Retinal pigment epithelial cell (primary cell): ENCODE results near the gene BTAF1.
A peak's percentile ranks its signal among the peaks of the same experiment; 100 is the strongest.

Experiments used
- DNase-seq: peaks from one replicate; pipeline ENCODE4 v3.0.0-alpha.2; 2010; ENCODE audit warnings: low read depth
- H3K4me3 ChIP-seq: 2 replicates; pipeline ENCODE4 v1.5.1; 2011; ENCODE audit warnings: mild to moderate bottlenecking, low read length, control low read depth, moderate library complexity
- CTCF ChIP-seq: conservative IDR thresholded peaks from 2 replicates; pipeline ENCODE4 v1.5.1; 2011; ENCODE audit warnings: low read depth, low read length, control low read depth, inconsistent platforms

BTAF1 gene

GRCh38 chr10:91909117-91909677, 14.4 kb upstream of the BTAF1 start, which contains the start of gene FGFBP3:
TSS of gene FGFBP3 (minus strand) at chr10:91909486. CDS start at chr10:91908969, 517 bp downstream.
- peak within 1 kb of the TSS; percentile 56 for H3K4me3 ChIP-seq
- TF ChIP-seq CTCF: no peak
- DNase-seq: no peak

GRCh38 chr10:91910467-91910866, 13.1 kb upstream of the BTAF1 start:
- no peak for DNase-seq
- no peak for TF ChIP-seq CTCF
- H3K4me3 ChIP-seq: no peak overlapping the region

- TF ChIP-seq CTCF: no peak
- no peak for DNase-seq
- no peak overlapping the region for H3K4me3 ChIP-seq
Measured at GRCh38 chr10:91919651-91920050, 3.9 kb upstream of the BTAF1 start.

- DNase-seq: no peak
- peak overlapping the region; percentile 80 for H3K4me3 ChIP-seq
- TF ChIP-seq CTCF: no peak
Measured at GRCh38 chr10:91924212-91925021, 847 bp downstream of the BTAF1 start.

GRCh38 chr10:91925022-91925320, 1.4 kb downstream of the BTAF1 start:
- TF ChIP-seq CTCF: no peak
- H3K4me3 ChIP-seq: peak overlapping the region; percentile 80
- no peak for DNase-seq

GRCh38 chr10:91930939-91931338, 7.4 kb downstream of the BTAF1 start:
- no peak for DNase-seq
- H3K4me3 ChIP-seq: no peak overlapping the region
- no peak for TF ChIP-seq CTCF
